GM10248 (cell line): ENCODE measurements around the gene LMF1.
"Not testable (repeated sequence)": the region's sequence is repeated elsewhere in the genome, so short reads cannot be mapped to it uniquely, and the experiment has no call there.

Source experiments
- CTCF ChIA-PET: fragments of 300-600 bp; sonication (Branson Sonifier 250); formaldehyde crosslinking; extraction: SDS; loops from one replicate; lab custom pipeline; 2021; ENCODE audit warnings: antibody characterized with exemption; lab: Yijun Ruan, JAX
- POLR2A ChIA-PET: fragments of 350-650 bp; sonication (Branson Sonifier 250); formaldehyde crosslinking; extraction: SDS; loops from one replicate; lab custom pipeline; 2020; ENCODE audit warnings: antibody characterized with exemption; lab: Yijun Ruan, JAX
- DNase-seq: peaks from one replicate; pipeline ENCODE4 v3.0.0; 2012; ENCODE audit errors: extremely low spot score
- TF ChIP-seq, protein P1 (sequence below): IDR thresholded peaks from 2 replicates; pipeline ENCODE4 v1.5.1; 2012; ENCODE audit warnings: mild to moderate bottlenecking, low read depth; ENCODE audit errors: extremely low read depth, missing control alignments, control extremely low read depth

LMF1 gene

DNA sequence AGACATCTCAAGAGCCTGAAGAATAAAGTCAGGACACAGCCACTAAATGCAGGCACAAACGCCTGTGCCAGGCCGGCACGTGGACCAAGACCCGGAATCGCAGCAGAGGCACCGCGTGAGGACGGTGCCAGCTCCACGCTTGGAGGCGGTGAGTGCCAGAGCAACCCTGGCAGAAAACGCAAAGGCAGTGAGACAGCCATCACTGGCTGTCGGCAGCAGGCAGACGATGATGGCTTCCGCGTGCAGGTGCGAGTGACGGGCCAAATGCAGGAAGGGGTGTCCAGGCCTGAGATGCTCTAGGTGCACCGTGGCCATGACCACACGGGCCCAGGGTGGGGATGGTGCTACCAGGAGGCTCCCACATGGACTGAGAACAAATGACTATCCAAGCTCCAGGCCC, 78.8 kb downstream of the LMF1 start:
- TF ChIP-seq, protein P1, sequence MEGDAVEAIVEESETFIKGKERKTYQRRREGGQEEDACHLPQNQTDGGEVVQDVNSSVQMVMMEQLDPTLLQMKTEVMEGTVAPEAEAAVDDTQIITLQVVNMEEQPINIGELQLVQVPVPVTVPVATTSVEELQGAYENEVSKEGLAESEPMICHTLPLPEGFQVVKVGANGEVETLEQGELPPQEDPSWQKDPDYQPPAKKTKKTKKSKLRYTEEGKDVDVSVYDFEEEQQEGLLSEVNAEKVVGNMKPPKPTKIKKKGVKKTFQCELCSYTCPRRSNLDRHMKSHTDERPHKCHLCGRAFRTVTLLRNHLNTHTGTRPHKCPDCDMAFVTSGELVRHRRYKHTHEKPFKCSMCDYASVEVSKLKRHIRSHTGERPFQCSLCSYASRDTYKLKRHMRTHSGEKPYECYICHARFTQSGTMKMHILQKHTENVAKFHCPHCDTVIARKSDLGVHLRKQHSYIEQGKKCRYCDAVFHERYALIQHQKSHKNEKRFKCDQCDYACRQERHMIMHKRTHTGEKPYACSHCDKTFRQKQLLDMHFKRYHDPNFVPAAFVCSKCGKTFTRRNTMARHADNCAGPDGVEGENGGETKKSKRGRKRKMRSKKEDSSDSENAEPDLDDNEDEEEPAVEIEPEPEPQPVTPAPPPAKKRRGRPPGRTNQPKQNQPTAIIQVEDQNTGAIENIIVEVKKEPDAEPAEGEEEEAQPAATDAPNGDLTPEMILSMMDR, result no peak
- POLR2A ChIA-PET, result no interaction called here
- CTCF ChIA-PET, result interaction anchor here (0.9 to 1.3 kb wide), 2 partner anchors 8 to 33 kb away, joined by 3 read pairs; no protein-coding TSS in a partner anchor
- DNase-seq, result no peak

DNA sequence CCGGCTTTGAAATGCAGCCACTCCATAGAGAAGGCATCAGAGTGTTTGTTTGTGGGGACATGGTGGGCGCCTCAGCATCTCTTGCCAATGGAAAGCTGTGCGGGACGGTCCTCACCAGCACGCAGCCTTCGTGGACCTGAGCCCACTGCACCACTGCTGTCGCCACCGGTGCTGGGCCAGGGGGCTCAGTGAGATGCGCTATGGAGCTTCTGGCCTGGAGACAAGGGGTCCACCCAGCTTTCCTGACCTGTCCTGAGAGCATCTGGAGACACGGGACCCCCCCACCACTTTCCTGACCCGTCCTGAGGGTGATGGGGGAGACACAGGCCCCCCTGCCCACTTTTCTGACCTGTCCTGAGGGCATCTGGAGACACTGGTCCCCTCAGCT, 79.4 kb downstream of the LMF1 start:
- ChIA-PET CTCF (interaction anchor here (1.3 kb wide), 1 partner anchor 8 kb away, joined by 3 read pairs; no protein-coding TSS in a partner anchor), POLR2A (no interaction called here)
- TF ChIP-seq, protein P1, result no peak

DNA sequence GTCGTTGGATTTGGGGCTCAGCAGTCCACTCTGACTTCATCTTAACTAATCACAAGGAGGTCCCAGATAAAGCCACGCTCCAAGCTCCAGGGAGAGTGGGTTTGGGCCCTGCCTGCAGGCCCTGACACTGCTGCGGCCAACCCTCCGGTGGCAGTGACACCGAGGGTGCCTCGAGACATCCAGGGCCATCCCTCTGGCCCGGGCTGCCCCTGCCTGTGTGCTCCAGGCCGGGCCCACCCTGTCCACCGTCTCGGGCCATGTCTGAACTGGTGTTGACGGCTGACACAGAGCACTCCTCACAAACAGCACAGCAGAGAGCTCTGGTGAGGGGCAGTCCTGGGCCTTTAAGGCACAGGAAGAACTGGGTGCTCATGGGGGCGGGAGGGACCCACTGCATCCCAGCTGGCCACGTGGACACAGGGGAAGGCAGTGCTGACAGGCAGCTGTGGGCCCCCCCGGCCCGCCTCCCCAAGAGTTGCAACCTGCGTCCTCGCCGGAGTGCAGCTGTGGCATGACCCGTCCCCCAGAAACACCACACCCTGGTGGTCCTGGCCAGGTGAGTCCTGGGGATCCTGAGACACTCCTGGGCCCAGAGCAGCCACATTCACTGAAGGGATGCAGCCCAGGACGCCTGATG, 80.0 kb downstream of the LMF1 start:
- ChIA-PET POLR2A (no interaction called here), CTCF (no interaction called here)
- no peak for DNase-seq
- TF ChIP-seq, protein P1, result no peak

More for the DNA sequence above, 79.4 kb downstream of the LMF1 start:
- DNase-seq, result no peak

DNA sequence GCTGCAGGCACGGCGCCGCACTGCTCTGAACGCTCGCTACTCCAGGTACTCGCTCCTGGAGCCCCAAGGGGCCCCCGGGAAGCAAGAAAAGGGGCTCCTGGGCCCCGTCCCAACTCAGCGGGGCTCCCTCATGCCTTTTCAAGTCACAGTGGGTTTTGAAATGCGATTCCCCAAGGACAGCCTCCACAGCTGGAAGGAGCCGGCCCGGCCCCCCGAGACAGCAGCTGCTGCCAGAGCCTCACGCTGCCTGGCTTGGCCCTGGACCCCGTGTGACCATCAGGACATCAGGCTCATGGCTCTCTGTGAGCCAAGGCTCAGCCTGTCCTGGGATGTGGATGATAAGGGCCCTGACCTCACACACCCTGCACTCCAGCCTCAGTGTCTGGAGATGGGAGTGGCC, 80.6 kb downstream of the LMF1 start:
- ChIA-PET POLR2A (no interaction called here), CTCF (no interaction called here)
- TF ChIP-seq, protein P1, result no peak
- DNase-seq, result no peak

DNA sequence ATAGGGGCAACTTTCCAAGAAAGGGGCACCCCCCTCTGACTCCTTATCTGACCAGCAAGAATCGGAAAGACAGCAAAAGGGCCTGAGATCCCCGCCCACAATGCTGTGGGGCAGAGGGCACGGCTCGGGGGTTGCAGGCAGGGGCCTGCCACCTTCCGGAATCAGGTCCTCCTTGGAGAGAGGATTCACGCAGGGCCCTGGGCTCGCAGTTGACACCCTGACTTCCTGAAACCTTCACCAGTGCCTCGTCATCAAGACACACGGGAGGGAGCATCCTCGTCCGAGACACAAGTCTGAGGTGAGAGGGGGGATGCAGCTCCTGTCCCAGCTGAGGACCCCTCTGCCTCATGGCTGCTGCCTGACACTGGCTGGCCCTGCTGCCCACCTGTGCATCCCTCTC, 81.2 kb downstream of the LMF1 start:
- TF ChIP-seq, protein P1, result no peak
- ChIA-PET CTCF (no interaction called here), POLR2A (no interaction called here)
- DNase-seq, result no peak

- TF ChIP-seq, protein P1, result no peak
- CTCF ChIA-PET, result no interaction called here
- POLR2A ChIA-PET, result no interaction called here
- no peak for DNase-seq
These were observed 81.7 kb downstream of the LMF1 start for GRCh38 chr16:888901-889570.

DNA sequence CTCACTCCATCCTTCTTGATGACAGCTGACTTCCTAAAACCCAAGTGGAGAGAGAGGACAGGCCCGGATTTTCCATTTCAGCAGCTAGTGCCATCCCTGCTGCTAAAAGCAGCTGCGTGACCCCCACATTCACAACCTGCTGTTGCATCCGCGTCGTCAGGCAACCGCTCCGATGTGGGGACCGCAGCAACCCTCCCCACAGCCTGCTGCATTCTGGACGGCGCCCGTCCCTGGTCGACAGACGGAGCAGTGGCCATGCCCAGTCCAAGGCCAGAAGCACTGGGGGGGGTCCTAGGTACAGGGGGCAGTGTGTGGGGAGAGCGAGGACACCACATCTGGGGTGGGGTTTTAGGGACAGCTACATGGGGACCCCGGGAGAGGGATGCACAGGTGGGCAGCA, 82.3 kb downstream of the LMF1 start:
- CTCF ChIA-PET, POLR2A ChIA-PET, DNase-seq: not testable (repeated sequence)
